Measurements from ENCODE around the gene NCOR2. TPM values are rescaled to one million over a fixed set of nuclear protein-coding genes. Genes with fewer than 3 reads are reported as not detected.
A peak's percentile ranks its signal among the peaks of the same experiment; 100 is the strongest.

The NCOR2 gene
- total and polyA plus RNA-seq, 12 donors, result 46.9 to 200 (median 132) TPM

GRCh38 chr12:124563401-124563800 lies 4.0 kb downstream of the NCOR2 start:
- no peaks in the 10 kb centered on the region for H3K27me3 ChIP-seq
- peaks cover 0 to 6% (median 0%) of the 10 kb centered on the region in 11 donors for H3K9me3 ChIP-seq
- H3K36me3 ChIP-seq, result peaks cover 0 to 15% (median 0%) of the 10 kb centered on the region in 9 donors
- WGBS, 2 donors, result 86 to 92% methylated on average over 11 of the region's 11 CpGs
- H3K4me3 ChIP-seq, result no peak overlapping the region
- DNase-seq, result no peak
- ATAC-seq, result no peak
- peaks cover 14 to 81% (median 65%) of the 10 kb centered on the region in 9 donors for H3K4me1 ChIP-seq
- peak overlapping the region in 1 of 10 donors; percentile 15 for H3K27ac ChIP-seq
- no peak for TF ChIP-seq CTCF (IDR thresholded peaks at IDR 0.05)
- intact Hi-C loops (cut with DNase I), result loop anchor here in 8 of 10 donors (5.0 to 10.0 kb wide), 10 partner anchors 49 to 509 kb away; no protein-coding TSS in a partner anchor

DNA sequence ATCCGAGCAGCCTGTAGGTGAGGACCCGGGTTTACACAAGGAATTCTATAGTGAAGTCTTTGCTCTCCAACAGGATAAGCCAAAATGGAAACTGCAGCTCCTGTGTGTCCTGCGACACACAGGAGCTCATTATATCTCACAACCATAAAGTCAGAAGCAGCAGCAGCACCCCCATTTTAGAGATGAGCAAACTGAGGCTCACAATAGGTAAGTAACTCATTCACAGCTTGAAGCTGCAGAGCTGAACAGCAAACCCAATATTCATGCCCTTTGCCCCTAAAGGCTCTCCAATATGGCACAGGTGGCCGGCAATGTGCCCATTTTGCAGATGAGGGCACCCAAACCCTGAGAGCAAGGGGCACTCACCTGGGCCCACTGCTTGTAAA lies 4.6 kb downstream of the NCOR2 start:
- H3K27me3 ChIP-seq, result no peaks in the 10 kb centered on the region
- no peak for TF ChIP-seq CTCF (IDR thresholded peaks at IDR 0.05)
- ATAC-seq (no peak), DNase-seq (no peak)
- peaks cover 0 to 6% (median 0%) of the 10 kb centered on the region in 11 donors for H3K9me3 ChIP-seq
- H3K36me3 ChIP-seq, result peaks cover 0 to 18% (median 0%) of the 10 kb centered on the region in 9 donors
- intact Hi-C loops (cut with DNase I), result loop anchor here in 8 of 10 donors (5.0 to 10.0 kb wide), 10 partner anchors 48 to 508 kb away; no protein-coding TSS in a partner anchor
- no peak overlapping the region for H3K4me3 ChIP-seq
- 83 to 86% methylated on average over 4 of the region's 4 CpGs for WGBS, 2 donors
- peaks cover 12 to 81% (median 65%) of the 10 kb centered on the region in 9 donors for H3K4me1 ChIP-seq
- H3K27ac ChIP-seq, result peak overlapping the region in 1 of 10 donors; percentile 15

DNA sequence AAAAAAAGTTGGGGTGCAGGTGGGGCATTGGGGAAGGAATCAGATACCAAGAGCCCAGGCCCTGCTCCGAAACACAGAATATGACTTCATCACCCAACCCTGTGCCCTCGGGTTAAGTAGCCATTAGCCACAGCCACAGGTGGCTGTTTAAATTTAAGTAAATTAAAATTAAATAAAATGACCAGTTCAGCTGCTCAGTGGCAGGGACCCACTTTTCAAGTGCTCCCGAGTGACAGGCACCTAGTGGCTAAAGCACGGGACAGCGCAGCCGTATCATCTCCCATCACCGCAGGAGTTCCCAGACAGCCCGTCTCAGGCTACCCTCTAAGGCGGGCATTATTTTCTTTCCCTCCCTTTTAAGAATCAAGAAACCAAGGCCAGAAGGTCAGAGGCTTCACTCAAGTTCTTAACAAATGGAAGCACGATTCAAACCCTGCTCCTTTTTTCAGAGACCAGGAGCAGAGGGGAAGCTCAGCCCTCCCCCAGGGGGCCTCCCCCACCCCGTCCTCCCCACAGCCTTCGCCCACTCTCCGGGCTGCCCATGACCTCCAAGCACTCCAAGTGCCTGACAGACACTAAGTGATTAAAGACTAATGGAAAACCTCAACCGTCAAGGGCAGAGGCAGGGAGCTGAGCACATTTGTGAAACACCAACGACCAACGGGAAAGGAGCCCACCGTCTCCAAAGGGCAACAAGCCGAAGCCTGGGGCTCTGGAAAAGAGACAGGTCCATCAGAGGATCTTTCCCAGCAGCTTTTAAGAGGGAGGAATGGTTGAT lies 5.2 kb downstream of the NCOR2 start:
- 64 to 66% methylated on average over 18 of the region's 18 CpGs for WGBS, 2 donors
- H3K36me3 ChIP-seq, result peaks cover 0 to 18% (median 0%) of the 10 kb centered on the region in 9 donors
- H3K9me3 ChIP-seq, result peaks cover 0 to 6% (median 0%) of the 10 kb centered on the region in 11 donors
- intact Hi-C loops (cut with DNase I), result loop anchor here in 8 of 10 donors (5.0 to 10.0 kb wide), 10 partner anchors 47 to 507 kb away; no protein-coding TSS in a partner anchor
- ATAC-seq (no peak), DNase-seq (no peak)
- H3K4me1 ChIP-seq, result peaks cover 17 to 85% (median 70%) of the 10 kb centered on the region in 9 donors
- H3K4me3 ChIP-seq, result no peak overlapping the region
- peak overlapping the region in 1 of 10 donors; percentile 7 for H3K27ac ChIP-seq
- H3K27me3 ChIP-seq, result no peaks in the 10 kb centered on the region
- TF ChIP-seq CTCF (IDR thresholded peaks at IDR 0.05), result no peak

DNA sequence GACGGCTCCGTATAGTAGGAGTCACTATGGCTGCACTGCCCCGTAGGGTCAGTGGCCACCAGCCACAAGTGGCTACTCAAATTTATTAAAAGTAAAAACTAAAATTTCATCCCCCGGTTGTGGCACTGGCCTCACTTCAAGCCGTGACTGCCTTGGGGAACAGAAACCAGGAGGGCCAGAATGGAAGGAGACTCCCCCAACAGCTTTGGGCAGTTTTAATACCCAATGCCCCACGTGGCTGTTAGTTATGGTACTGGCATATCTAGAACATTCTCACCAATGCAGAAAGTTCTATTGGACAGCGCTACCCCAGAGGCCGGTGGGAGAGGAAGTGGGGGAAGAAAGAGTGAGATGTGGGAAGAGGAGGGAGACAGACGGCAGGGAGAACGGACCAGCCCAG lies 6.2 kb downstream of the NCOR2 start:
- no peak for TF ChIP-seq CTCF (IDR thresholded peaks at IDR 0.05)
- peaks cover 0 to 18% (median 0%) of the 10 kb centered on the region in 9 donors for H3K36me3 ChIP-seq
- peaks cover 21 to 95% (median 78%) of the 10 kb centered on the region in 9 donors for H3K4me1 ChIP-seq
- DNase-seq (no peak), ATAC-seq (no peak)
- H3K27ac ChIP-seq, result peak overlapping the region in 1 of 10 donors; percentile 15
- no peaks in the 10 kb centered on the region for H3K27me3 ChIP-seq
- peaks cover 0 to 6% (median 0%) of the 10 kb centered on the region in 11 donors for H3K9me3 ChIP-seq
- intact Hi-C loops (cut with DNase I), result loop anchor here in 8 of 10 donors (5.0 to 10.0 kb wide), 10 partner anchors 46 to 506 kb away; no protein-coding TSS in a partner anchor
- H3K4me3 ChIP-seq, result no peak overlapping the region
- WGBS, 2 donors, result 61 to 64% methylated on average over 10 of the region's 10 CpGs

Data from heart right ventricle (tissue), 16 donors.